ENCODE data around the gene PMFBP1. TPM values are rescaled to one million over a fixed set of nuclear protein-coding genes. Genes with fewer than 3 reads are reported as not detected.

Gene PMFBP1
- total and polyA plus RNA-seq, 3 experiments from 2014 or later, result 0.09 to 0.15 (median 0.13) TPM

Other genes with a start within 250 kb of the PMFBP1 start
- not detected for gene PKD1L3, start 171.8 kb downstream of the PMFBP1 start, total RNA-seq
- gene PKD1L3, start 171.8 kb downstream of the PMFBP1 start, polyA plus RNA-seq, result not detected
- gene DHODH, start 163.4 kb downstream of the PMFBP1 start, total RNA-seq, result 10 to 100 TPM; 26.2 to 28.5 TPM
- gene DHODH, start 163.4 kb downstream of the PMFBP1 start, polyA plus RNA-seq, result 10.7 TPM
- not detected for gene HP, start 117.7 kb downstream of the PMFBP1 start, total RNA-seq
- not detected for gene HP, start 117.7 kb downstream of the PMFBP1 start, polyA plus RNA-seq
- gene HPR, start 108.9 kb downstream of the PMFBP1 start, total RNA-seq, result not detected
- not detected for gene HPR, start 108.9 kb downstream of the PMFBP1 start, polyA plus RNA-seq
- gene TXNL4B, start 78.5 kb downstream of the PMFBP1 start, total RNA-seq, result 10 to 100 TPM; 37.9 to 38.7 TPM
- gene TXNL4B, start 78.5 kb downstream of the PMFBP1 start, polyA plus RNA-seq, result 14.0 TPM
- gene DHX38, start 78.3 kb downstream of the PMFBP1 start, total RNA-seq, result 10 to 100 TPM; 93.6 to 98.3 TPM
- gene DHX38, start 78.3 kb downstream of the PMFBP1 start, polyA plus RNA-seq, result 32.7 TPM

Data from CD8-positive, alpha-beta memory T cell (primary cell).